ENCODE measurements around the gene SLC11A2. TPM values are rescaled to one million over a fixed set of nuclear protein-coding genes. Genes with fewer than 3 reads are reported as not detected.

SLC11A2 gene
- total and polyA plus RNA-seq, 2 of the 4 experiments (the other 2 are of a cell fraction) = 28.0 to 45.3 TPM

DNA sequence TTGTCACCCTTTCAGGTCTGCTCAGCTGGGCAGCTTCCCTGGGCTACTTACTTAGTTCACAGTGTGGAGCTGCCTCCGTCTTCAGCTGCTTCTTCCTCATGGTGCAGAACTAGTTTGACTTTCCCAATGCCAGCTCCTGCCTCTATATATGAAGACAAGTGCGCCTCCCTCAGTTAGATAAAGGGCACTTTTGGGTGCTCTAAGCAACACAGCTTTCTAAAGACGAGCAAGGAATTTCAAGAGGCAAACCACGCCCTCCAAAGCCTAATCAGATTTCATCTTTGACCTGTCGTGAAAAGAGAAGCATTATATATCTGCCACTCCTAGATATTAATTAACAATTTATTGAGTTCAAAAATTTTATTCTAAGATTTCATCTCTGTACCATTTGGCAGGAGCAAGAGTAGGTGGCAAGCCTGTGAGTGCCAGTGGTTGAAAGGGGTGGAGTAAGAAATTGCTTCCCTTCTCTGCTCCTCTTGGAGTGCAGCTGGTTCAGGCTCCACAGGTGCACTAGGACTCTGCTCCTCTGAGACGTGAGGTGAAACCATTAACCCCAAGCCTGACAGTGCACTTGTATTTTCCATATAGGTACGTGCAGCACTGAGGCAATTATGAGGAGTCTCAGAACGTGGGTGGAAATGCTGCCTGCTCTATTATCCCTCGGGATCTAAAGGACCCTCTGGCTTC lies 2.1 kb upstream of the SLC11A2 start:
- Histone ChIP-seq H3K9ac (ENCODE audit: low read depth, low read length) (no peak overlapping the region), H4K5ac (ENCODE audit: low read depth, low read length) (peak overlapping the region; percentile 24; the same call in 1 of the 2 replicates), H3K18ac (ENCODE audit: low read depth, low read length) (no peak overlapping the region), H3K79me1 (ENCODE audit: low read depth in 1 of 2, low read length in 2 of 2) (peaks cover 9 to 24% of the 10 kb centered on the region in 2 experiments), H3K9me3 (ENCODE audit: control insufficient read depth, insufficient read depth, low read length) (no peaks in the 10 kb centered on the region), H2BK120ac (ENCODE audit: low read depth, low read length) (no peak overlapping the region), H2AK5ac (ENCODE audit: low read depth, low read length) (no peak overlapping the region), H3K4me2 (ENCODE audit: low read depth, low read length) (peak overlapping the region; percentile 55), H3K23ac (ENCODE audit: low read depth, low read length) (no peak overlapping the region), H4K20me1 (ENCODE audit: insufficient read depth, low read length) (no peaks in the 10 kb centered on the region; the same call in 1 of the 2 replicates), H3K27ac (ENCODE audit: insufficient read depth, low read length) (no peak overlapping the region), H2AK9ac (replicated peaks; ENCODE audit: low read depth, low read length, poor library complexity) (no peak overlapping the region), H4K91ac (ENCODE audit: insufficient read depth, low read depth, low read length) (no peak overlapping the region), H3K9me1 (ENCODE audit: insufficient read depth, low read length) (0 out of 2 replicates have a peak, but pooled peaks cover 2% of the 10 kb centered on the region), H2BK5ac (ENCODE audit: low read depth, low read length, poor library complexity, severe bottlenecking) (no peak overlapping the region), H2BK20ac (ENCODE audit: low read depth, low read length) (no peak overlapping the region), H2BK15ac (ENCODE audit: low read depth, low read length) (no peak overlapping the region), H3K27me3 (ENCODE audit: control insufficient read depth, insufficient read depth, low read length) (no peaks in the 10 kb centered on the region), H3K56ac (ENCODE audit: extremely low read depth, insufficient read depth, low read length) (no peak overlapping the region), H2AFZ (replicated peaks; ENCODE audit: low read length, poor library complexity) (peak overlapping the region; percentile 46), H4K8ac (ENCODE audit: low read depth in 2 of 2, low read length in 2 of 2) (no peak overlapping the region), H3K14ac (replicated peaks; ENCODE audit: low read depth, low read length) (no peak overlapping the region), H3K36me3 (ENCODE audit: control insufficient read depth, insufficient read depth, low read length) (no peaks in the 10 kb centered on the region), H3K4me1 (ENCODE audit: control insufficient read depth, insufficient read depth, low read length) (peaks cover 6% of the 10 kb centered on the region), H3K4me3 (ENCODE audit: insufficient read depth, low read depth, low read length) (no peak overlapping the region), H3K4ac (ENCODE audit: low read depth, low read length) (no peak overlapping the region)
- dilution Hi-C loops (cut with HindIII; ENCODE audit: low sequenced_read_pairs, unreplicated experiment) (no loop called here), intact Hi-C loops (cut with micrococcal nuclease) (loop anchor here (2.0 to 10.0 kb wide), 2 partner anchors 203 to 263 kb away; partner anchors contain the start of gene ATF1), in situ Hi-C loops (cut with MboI; ENCODE audit: low sequenced_read_pairs) (no loop called here)
- TF ChIP-seq, protein P1, sequence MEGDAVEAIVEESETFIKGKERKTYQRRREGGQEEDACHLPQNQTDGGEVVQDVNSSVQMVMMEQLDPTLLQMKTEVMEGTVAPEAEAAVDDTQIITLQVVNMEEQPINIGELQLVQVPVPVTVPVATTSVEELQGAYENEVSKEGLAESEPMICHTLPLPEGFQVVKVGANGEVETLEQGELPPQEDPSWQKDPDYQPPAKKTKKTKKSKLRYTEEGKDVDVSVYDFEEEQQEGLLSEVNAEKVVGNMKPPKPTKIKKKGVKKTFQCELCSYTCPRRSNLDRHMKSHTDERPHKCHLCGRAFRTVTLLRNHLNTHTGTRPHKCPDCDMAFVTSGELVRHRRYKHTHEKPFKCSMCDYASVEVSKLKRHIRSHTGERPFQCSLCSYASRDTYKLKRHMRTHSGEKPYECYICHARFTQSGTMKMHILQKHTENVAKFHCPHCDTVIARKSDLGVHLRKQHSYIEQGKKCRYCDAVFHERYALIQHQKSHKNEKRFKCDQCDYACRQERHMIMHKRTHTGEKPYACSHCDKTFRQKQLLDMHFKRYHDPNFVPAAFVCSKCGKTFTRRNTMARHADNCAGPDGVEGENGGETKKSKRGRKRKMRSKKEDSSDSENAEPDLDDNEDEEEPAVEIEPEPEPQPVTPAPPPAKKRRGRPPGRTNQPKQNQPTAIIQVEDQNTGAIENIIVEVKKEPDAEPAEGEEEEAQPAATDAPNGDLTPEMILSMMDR (conservative IDR thresholded peaks at IDR 0.05; ENCODE audit: low read depth, low read length) = peak; percentile 43
- peak; percentile 28; the same call in 1 of the 2 replicates for TF ChIP-seq SMC3 (IDR thresholded peaks at IDR 0.05; ENCODE audit: low read depth, low read length)
- TF ChIP-seq RCOR1 (IDR thresholded peaks at IDR 0.05; ENCODE audit: insufficient replicate concordance, low read length) = no peak
- TF ChIP-seq NFE2L2 (IDR thresholded peaks at IDR 0.05; ENCODE audit: low read depth, low read length) = no peak
- peak; percentile 39 for TF ChIP-seq RAD21 (IDR thresholded peaks at IDR 0.05; ENCODE audit: low read length)
- no peak for TF ChIP-seq BHLHE40 (IDR thresholded peaks at IDR 0.05; ENCODE audit: low read depth, low read length)
- BruUV-seq (replicated peaks) = no TSS peak
- DNase-seq (peak; percentile 33), ATAC-seq (ENCODE audit: low read depth) (no peak)
- ChIA-PET CTCF (interaction anchor here (0.5 to 1.1 kb wide), 2 partner anchors 23 to 93 kb away, joined by 3 to 4 read pairs; no protein-coding TSS in a partner anchor), POLR2A (ENCODE audit: unreplicated experiment) (no interaction called here)
- 44% methylated on average over 3 of the region's 9 CpGs; no CpG with 5 or more reads in 1 of the 2 experiments for WGBS, 2 experiments (ENCODE audit: extremely low coverage in 2 of 2, insufficient read length in 1 of 2)
